ENCODE measurements around the gene RBMX.

The RBMX gene

GRCh38 chrX:136858007-136858756 is 22.3 kb downstream of the RBMX start:
- Histone ChIP-seq H3K9ac (ENCODE audit: low read length) (no peak overlapping the region), H2AFZ (ENCODE audit: low read length) (no peak overlapping the region), H3K9me2 (replicated peaks; ENCODE audit: insufficient read depth, low read length) (no peaks in the 10 kb centered on the region), H3K4me1 (ENCODE audit: low read length) (0 out of 2 replicates have a peak, but pooled peaks cover 4% of the 10 kb centered on the region), H3K27me3 (replicated peaks; ENCODE audit: insufficient read depth, low read length) (no peaks in the 10 kb centered on the region), H3K4me3 (ENCODE audit: low read length) (no peak overlapping the region), H3K9me3 (replicated peaks; ENCODE audit: insufficient read depth, low read length) (no peaks in the 10 kb centered on the region), H3K27ac (ENCODE audit: low read length) (no peak overlapping the region), H4K20me1 (ENCODE audit: insufficient read depth, low read length) (no peaks in the 10 kb centered on the region), H3K79me2 (ENCODE audit: low read length) (no peaks in the 10 kb centered on the region), H3F3A (ENCODE audit: insufficient read depth, low read length) (0 out of 2 replicates have a peak, but pooled peaks cover 3% of the 10 kb centered on the region), H3K36me3 (replicated peaks; ENCODE audit: insufficient read depth, low read length) (no peaks in the 10 kb centered on the region), H3K4me2 (ENCODE audit: low read depth, low read length) (no peak overlapping the region)
- TF ChIP-seq CTCF (IDR thresholded peaks at IDR 0.05; ENCODE audit: low read length) (no peak), EZH2 (optimal IDR thresholded peaks at IDR 0.05; ENCODE audit: low read depth, low read length) (no peak), EZH2phosphoT487 (IDR thresholded peaks at IDR 0.05; ENCODE audit: low read length) (no peak)
- DNase-seq: no peak

- TF ChIP-seq EZH2phosphoT487 (IDR thresholded peaks at IDR 0.05; ENCODE audit: low read length) (no peak), CTCF (IDR thresholded peaks at IDR 0.05; ENCODE audit: low read length) (no peak), EZH2 (optimal IDR thresholded peaks at IDR 0.05; ENCODE audit: low read depth, low read length) (no peak)
- no peaks in the 10 kb centered on the region for H3K79me2 ChIP-seq (ENCODE audit: low read length)
- H3F3A ChIP-seq (ENCODE audit: insufficient read depth, low read length): no peaks in the 10 kb centered on the region
- no peak overlapping the region for H3K4me2 ChIP-seq (ENCODE audit: low read depth, low read length)
- DNase-seq: no peak
- no peaks in the 10 kb centered on the region for H3K27me3 ChIP-seq (replicated peaks; ENCODE audit: insufficient read depth, low read length)
- H3K9me2 ChIP-seq (replicated peaks; ENCODE audit: insufficient read depth, low read length): no peaks in the 10 kb centered on the region
- 0 out of 2 replicates have a peak, but pooled peaks cover 4% of the 10 kb centered on the region for H3K4me1 ChIP-seq (ENCODE audit: low read length)
- H3K9me3 ChIP-seq (replicated peaks; ENCODE audit: insufficient read depth, low read length): no peaks in the 10 kb centered on the region
- H3K9ac ChIP-seq (ENCODE audit: low read length): no peak overlapping the region
- H4K20me1 ChIP-seq (ENCODE audit: insufficient read depth, low read length): no peaks in the 10 kb centered on the region
- no peaks in the 10 kb centered on the region for H3K36me3 ChIP-seq (replicated peaks; ENCODE audit: insufficient read depth, low read length)
- H3K4me3 ChIP-seq (ENCODE audit: low read length): no peak overlapping the region
- H2AFZ ChIP-seq (ENCODE audit: low read length): no peak overlapping the region
- H3K27ac ChIP-seq (ENCODE audit: low read length): 0 out of 2 replicates have a peak overlapping the region, but pooled peaks have one; percentile 4
Measured at GRCh38 chrX:136856551-136856950, 24.0 kb downstream of the RBMX start.

DNA sequence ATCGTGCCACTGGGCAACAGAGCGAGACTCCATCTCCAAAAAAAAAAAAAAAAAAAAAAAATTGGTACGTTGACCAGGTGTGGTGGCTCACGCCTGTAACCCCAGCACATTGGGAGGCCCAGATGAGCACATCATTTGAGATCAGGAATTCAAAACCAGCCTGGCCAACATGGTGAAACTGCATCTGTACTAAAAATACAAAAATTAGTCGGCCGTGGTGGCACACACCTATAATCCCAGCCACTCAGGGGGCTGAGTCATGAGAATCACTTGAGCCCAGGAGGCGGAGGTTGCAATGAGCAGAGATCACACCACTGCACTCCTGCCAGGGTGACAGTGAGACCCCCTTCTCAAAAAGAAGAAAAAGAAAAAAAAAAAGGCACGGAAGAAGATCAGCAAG is 24.5 kb downstream of the RBMX start:
- TF ChIP-seq EZH2 (optimal IDR thresholded peaks at IDR 0.05; ENCODE audit: low read depth, low read length): no peak
- H3K27ac ChIP-seq (ENCODE audit: low read length): 0 out of 2 replicates have a peak overlapping the region, but pooled peaks have one; percentile 4
- no peaks in the 10 kb centered on the region for H3K27me3 ChIP-seq (replicated peaks; ENCODE audit: insufficient read depth, low read length)
- no peaks in the 10 kb centered on the region for H4K20me1 ChIP-seq (ENCODE audit: insufficient read depth, low read length)
- no peak overlapping the region for H3K4me2 ChIP-seq (ENCODE audit: low read depth, low read length)
- DNase-seq: no peak
- H3K9me3 ChIP-seq (replicated peaks; ENCODE audit: insufficient read depth, low read length): no peaks in the 10 kb centered on the region
- H3K4me1 ChIP-seq (ENCODE audit: low read length): 0 out of 2 replicates have a peak, but pooled peaks cover 4% of the 10 kb centered on the region
- H3K36me3 ChIP-seq (replicated peaks; ENCODE audit: insufficient read depth, low read length): no peaks in the 10 kb centered on the region
- H2AFZ ChIP-seq (ENCODE audit: low read length): no peak overlapping the region
- H3K4me3 ChIP-seq (ENCODE audit: low read length): no peak overlapping the region
- H3K9me2 ChIP-seq (replicated peaks; ENCODE audit: insufficient read depth, low read length): no peaks in the 10 kb centered on the region
- H3F3A ChIP-seq (ENCODE audit: insufficient read depth, low read length): no peaks in the 10 kb centered on the region
- H3K9ac ChIP-seq (ENCODE audit: low read length): no peak overlapping the region
- H3K79me2 ChIP-seq (ENCODE audit: low read length): no peaks in the 10 kb centered on the region

- no peaks in the 10 kb centered on the region for H3F3A ChIP-seq (ENCODE audit: insufficient read depth, low read length)
- no peak overlapping the region for H3K9ac ChIP-seq (ENCODE audit: low read length)
- DNase-seq: no peak
- no peak overlapping the region for H2AFZ ChIP-seq (ENCODE audit: low read length)
- no peaks in the 10 kb centered on the region for H3K36me3 ChIP-seq (replicated peaks; ENCODE audit: insufficient read depth, low read length)
- no peaks in the 10 kb centered on the region for H4K20me1 ChIP-seq (ENCODE audit: insufficient read depth, low read length)
- no peak overlapping the region for H3K4me2 ChIP-seq (ENCODE audit: low read depth, low read length)
- no peak overlapping the region for H3K27ac ChIP-seq (ENCODE audit: low read length)
- H3K4me3 ChIP-seq (ENCODE audit: low read length): no peak overlapping the region
- H3K79me2 ChIP-seq (ENCODE audit: low read length): no peaks in the 10 kb centered on the region
- H3K9me3 ChIP-seq (replicated peaks; ENCODE audit: insufficient read depth, low read length): no peaks in the 10 kb centered on the region
- no peaks in the 10 kb centered on the region for H3K9me2 ChIP-seq (replicated peaks; ENCODE audit: insufficient read depth, low read length)
- TF ChIP-seq CTCF (IDR thresholded peaks at IDR 0.05; ENCODE audit: low read length) (no peak), EZH2 (optimal IDR thresholded peaks at IDR 0.05; ENCODE audit: low read depth, low read length) (no peak), EZH2phosphoT487 (IDR thresholded peaks at IDR 0.05; ENCODE audit: low read length) (no peak)
- 0 out of 2 replicates have a peak, but pooled peaks cover 3% of the 10 kb centered on the region for H3K4me1 ChIP-seq (ENCODE audit: low read length)
- no peaks in the 10 kb centered on the region for H3K27me3 ChIP-seq (replicated peaks; ENCODE audit: insufficient read depth, low read length)
Measured at GRCh38 chrX:136851526-136851925, 29.0 kb downstream of the RBMX start.
